Measurements from ENCODE around the gene GCKR.

The GCKR gene

DNA sequence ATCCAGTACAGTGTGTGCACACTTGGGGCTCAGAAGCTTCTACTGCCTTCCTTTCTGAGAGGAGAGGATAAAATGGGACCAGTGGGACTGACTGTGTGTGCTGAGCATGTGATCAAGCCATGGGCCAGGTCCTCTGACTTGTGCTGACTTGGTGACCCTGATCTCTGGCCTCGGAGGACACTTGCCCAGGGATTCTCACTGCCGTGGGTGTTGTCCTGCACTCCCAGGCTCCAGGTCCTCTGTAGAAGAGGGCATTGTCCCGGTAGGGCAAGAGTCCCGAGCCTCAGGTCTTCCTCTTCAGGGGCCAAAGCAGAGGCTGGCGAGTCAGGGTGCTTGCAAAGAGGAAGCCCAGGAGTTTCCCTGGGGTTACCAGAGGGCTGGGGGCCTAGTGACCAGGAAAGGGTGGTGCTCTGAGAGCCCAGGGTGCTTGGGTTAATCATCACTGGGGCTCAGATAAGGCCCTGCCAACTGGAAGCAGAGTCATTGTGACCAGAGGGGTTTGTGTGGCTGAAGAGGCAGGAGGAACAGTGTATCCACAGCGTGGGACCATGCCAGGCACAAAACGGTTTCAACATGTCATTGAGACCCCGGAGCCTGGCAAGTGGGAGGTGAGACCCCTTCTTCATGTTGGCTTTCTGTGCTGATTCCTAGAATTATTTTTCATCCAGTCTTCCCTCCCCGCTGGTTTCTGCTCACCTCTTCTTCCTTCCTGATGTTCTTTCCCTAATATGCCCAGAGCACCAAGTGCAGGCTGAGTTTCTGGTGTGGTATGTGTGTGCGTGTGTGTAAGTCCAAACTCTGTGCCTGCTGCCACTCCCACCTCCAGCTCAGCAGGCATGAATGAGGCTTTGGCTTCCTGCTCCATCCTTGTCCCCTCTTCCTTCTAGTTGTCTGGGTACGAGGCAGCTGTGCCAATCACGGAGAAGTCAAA, at the start of gene GCKR:
Gene GCKR, plus strand, starts transcription at position 483 of the 931 bp plus-strand sequence. Its CDS starts 66 bp downstream, at position 549.
- no peak for DNase-seq (ENCODE audit: low spot score)

- no peak for DNase-seq (ENCODE audit: low spot score)
These were observed 48.3 kb upstream of the GCKR start for GRCh38 chr2:27448381-27448780.

- DNase-seq (ENCODE audit: low spot score): no peak
These were observed 45.5 kb upstream of the GCKR start for GRCh38 chr2:27451095-27451494.

DNA sequence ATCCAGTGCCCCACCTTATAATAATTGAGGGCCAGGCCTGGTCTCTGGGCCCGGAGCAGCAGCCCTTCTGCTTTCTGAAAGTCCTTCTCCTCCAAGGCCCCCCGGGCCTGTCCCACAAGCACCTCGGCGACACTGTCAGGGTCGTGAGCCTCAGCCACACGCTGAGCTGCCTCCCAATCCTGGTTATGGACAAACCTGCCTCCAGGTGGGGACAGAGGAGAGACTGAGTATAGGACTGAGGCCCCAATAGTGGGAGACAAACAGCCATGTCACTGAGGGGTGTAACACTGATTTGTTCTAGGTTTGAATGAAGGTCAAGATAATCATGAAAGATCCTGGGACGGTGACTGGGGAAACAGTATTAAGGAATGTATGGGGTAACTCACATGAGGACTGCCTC, 42.7 kb upstream of the GCKR start:
- no peak for DNase-seq (ENCODE audit: low spot score)

- peak; percentile 80 for DNase-seq (ENCODE audit: low spot score)
These were observed 35.5 kb upstream of the GCKR start for GRCh38 chr2:27461118-27461517.

DNA sequence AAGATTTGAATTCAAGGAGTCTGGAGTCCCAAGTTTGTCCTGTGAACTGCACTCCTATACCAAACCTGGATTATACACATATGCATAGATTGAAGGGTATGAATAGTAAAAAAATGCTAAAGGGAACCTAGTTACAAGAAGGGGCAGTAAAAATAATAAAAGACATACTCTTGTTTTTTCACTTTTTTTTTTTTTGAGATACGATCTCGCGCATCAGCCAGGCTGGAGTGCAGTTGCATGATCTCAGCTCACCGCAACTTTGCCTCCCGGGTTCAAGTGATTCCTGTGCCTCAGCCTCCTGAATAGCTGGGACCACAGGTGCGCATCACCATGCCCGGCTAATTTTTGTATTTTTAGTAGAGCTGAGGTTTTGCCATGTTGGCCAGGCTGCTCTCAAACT, 32.2 kb upstream of the GCKR start:
- DNase-seq (ENCODE audit: low spot score): no peak

DNA sequence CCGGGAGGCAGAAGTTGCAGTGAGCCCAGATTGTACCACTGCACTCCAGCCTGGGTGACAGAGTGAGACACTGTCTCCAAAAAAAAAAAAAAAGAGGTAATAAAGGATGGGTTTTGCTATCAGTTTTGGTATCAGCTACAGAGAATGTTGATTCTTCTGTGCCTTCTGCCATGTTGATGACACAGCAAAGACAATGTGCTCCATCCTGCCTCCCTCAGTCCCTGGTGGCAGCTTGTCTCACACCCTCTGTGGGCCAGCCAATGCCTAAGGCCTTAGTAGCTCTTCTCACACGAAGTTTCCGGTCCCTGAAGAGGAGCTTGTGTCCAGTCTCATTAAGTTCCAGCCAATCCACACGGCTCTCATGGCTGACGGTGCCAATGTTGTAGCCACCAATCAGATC, 24.7 kb upstream of the GCKR start:
- no peak for DNase-seq (ENCODE audit: low spot score)

- DNase-seq (ENCODE audit: low spot score): no peak
These were observed 11.1 kb upstream of the GCKR start for GRCh38 chr2:27485496-27485895.

GRCh38 chr2:27489118-27489497, 7.5 kb upstream of the GCKR start:
- DNase-seq (ENCODE audit: low spot score): no peak

DNA sequence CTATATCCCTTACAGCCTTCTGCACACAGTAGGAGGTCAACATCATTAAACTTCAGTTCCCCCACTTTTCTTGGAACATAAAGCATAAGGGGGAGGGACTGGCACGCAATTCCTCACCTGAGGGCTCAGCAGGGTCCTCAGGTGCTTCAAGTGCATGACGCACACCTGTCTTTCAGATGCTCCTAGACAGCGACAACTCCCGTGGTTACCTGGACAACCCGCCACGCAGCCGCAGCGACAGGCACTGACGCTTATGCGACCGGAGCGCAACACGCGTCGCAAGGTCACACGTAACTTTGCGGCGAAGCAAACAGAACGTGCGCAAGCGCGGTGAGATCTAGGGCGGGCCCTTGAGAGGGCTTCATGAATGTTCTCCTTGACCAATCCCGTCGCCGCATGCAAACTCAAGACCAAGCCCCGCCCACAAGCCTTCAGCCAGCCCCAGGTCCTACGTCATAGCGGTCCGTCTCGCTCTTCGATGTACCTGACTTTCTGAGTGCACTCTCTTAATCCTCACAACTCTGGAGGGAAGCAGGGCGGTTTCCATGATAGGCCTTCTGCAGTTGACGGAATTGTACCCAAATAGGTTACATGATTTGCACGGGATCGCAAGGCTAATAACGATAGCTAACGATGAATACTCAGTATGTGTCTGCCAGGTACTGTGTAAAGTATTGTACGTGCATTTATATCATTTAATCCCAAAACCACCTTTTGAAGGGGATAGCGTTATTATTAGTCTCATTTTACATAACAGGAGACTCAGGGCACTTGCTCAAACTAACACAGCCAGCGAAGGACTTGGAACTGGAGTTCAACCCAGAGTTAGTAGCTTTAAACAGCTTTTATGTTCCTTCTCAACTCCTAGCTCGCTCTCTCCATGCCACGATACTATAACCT, 6.9 kb upstream of the GCKR start, which contains the start of gene IFT172:
Gene IFT172, minus strand, starts transcription at position 246 of the 900 bp plus-strand sequence. Its CDS starts 90 bp downstream, at position 156.
- DNase-seq (ENCODE audit: low spot score): peak; percentile 100

- no peak for DNase-seq (ENCODE audit: low spot score)
These were observed 4.1 kb upstream of the GCKR start for GRCh38 chr2:27492557-27492956.

- no peak for DNase-seq (ENCODE audit: low spot score)
These were observed 2.7 kb upstream of the GCKR start for GRCh38 chr2:27493948-27494283.

DNA sequence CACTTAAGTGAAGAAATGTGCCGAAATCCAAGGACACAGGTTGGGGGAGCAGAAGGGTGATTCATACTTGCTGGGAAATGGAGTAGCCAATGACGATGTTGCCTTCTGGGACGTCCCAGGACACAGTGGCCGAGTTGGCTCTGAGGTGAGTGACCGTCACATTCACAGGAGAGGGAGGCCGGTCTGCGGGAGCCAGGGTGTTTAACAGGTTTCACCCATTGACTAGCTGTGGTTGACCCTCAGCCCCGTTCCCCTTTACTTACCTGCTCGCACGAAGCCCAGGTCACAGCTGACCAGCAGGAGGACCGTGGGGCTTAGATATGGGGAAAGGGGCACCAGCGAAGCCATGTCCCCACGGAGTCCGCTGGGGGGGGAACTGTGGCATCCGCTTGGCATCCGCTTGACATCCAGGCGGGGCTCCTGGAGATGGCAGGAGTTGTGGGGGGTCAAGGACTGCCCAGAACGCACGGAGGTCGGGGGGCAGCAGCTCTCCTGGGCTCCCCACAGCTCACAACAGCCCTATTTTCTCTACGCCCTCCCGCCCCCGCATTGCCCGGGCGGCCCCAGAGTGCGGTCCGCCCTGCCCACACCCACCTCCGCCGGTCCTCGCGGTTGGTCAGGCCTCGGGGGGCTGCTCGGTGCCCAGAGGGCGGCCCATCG, 2.2 kb upstream of the GCKR start:
- peak; percentile 47 for DNase-seq (ENCODE audit: low spot score)

DNA sequence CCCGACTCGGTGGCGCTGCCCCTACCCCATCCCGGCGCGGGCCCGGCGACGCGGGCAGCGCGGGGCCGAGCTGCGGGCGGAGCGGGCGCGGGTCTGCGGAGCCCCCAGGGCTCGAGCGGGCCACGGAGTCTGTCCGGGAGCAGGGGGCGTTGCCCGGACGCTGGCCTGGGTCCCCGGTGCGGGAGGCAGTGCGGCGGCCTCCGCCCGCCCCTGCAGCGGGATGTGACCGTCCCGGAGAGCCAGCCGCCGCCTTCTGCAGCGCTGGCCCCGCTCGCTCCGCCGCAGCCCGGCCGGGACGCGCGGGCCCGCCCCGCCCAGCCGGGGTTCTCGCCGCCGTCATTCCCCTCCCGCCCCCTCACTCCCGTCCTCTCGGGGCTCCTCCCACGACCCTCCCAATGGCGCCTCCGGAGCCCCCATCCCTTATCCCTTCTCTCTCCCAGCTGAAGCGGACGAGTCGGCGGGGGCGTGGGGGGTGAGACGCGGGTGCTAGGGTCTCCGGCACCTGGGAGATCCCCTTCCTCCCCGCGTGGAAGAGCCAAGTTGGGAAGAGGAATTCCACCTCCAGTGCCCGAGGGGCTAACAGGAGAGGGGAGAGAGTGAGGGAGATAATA, 1.6 kb upstream of the GCKR start, which contains the start of gene FNDC4:
Gene FNDC4, minus strand, starts transcription at position 257 of the 611 bp plus-strand sequence. CDS start 521 bp downstream, outside the sequence.
- DNase-seq (ENCODE audit: low spot score): peak; percentile 24

DNA sequence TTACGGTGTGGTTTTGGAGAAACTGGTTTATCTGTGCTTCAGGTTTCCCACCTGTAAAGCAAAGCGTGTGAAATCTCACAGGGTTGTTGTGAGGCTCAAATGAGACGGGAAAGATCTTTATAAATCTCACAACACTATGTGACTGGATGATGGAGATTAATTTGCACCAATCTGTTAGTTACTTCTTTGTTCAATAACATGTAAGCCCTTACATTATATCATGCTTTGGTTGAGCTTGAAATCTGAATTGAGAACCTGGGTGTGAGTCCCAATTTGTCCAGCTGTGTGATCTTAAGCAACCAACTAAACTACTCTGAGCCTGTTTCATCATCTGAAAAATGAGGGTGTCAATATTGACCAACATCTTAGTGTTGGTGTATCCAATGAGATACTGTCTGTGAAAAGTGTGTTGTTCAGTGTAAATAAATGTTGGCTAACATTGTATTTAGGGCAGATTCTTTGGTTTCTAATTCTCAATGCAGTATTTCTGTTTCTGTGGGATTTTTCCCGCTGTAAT, 741 bp upstream of the GCKR start:
- no peak for DNase-seq (ENCODE audit: low spot score)

DNA sequence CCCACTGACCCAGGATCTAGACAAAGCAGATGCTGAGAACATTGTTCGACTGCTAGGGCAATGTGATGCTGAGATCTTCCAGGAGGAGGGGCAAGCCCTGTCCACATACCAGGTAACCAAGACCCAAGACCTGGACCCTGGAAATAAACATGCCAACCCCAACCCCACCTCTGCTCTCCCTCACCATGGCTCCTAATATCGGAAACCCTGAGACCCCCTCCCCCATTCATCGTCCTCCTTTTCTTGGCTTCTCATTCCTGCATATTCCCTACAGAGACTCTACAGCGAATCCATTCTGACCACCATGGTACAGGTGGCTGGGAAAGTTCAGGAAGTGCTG, 619 bp downstream of the GCKR start:
- no peak for DNase-seq (ENCODE audit: low spot score)

DNA sequence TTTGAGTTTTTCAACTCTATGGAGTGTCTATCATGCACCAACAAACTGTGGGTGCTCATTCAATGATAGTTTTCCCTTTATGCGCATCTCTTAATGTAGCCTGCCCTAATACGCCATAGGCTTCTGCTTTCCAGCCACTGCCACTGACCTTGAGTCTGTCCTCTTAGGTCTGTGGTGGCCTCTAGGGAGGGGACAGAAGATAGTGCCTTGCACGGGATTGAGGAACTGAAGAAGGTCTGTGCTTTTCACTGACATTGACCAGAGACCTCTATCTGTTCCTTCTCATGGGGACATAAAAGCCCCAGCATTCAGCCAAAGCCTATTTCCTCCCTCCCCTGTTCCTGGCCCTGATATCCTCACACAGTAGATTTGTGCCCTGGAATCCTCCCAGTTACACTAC, 2.3 kb downstream of the GCKR start:
- no peak for DNase-seq (ENCODE audit: low spot score)

- DNase-seq (ENCODE audit: low spot score): peak; percentile 18
These were observed 4.4 kb downstream of the GCKR start for GRCh38 chr2:27501042-27501441.

DNA sequence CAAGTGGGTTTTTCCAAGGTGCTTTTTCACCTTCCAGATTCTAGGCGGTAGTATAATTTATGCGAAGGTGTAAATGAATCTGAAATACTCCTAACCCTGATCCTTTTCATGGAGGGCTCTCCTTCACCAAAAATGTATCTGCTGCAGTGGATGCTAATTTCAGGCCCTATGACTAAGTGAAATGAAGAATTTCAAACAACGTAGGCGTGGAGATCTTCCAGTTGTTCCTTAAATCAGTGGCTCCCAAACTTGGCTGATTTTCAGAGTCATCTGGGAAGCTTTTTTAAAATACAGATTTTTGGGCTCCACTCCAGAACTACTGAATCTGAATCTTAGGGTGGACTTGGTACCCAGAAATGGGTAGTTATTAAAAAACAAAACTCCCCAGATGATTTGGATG, 5.5 kb downstream of the GCKR start:
- no peak for DNase-seq (ENCODE audit: low spot score)

DNA sequence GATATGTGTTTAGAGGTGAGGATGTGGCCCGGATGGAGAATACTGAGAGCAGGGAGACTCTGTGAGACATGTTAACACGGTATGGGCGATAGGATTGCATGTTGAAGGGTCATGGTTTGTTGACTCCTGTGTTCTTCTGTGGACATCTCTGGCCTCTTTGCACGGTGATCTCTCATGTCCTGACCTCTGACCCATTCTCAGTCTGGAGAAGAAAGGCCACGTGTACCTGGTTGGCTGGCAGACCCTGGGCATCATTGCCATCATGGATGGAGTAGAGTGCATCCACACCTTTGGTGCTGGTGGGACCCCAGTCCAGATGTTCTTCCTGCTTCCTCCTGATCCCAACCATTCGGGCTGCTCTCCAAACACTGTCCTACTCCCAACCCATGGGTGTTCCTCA, 9.9 kb downstream of the GCKR start:
- DNase-seq (ENCODE audit: low spot score): no peak

- DNase-seq (ENCODE audit: low spot score): no peak
These were observed 10.7 kb downstream of the GCKR start for GRCh38 chr2:27507293-27507692.

GRCh38 chr2:27509326-27509725, 12.7 kb downstream of the GCKR start:
- no peak for DNase-seq (ENCODE audit: low spot score)

Data from cerebellar cortex (tissue), 1 donor.